Stimulated activated CD4-positive, alpha-beta T cell treated with anti-CD3 and anti-CD28 coated beads, TNF-alpha, amount 100 ng/mL, for 24 hours (primary cell): ENCODE data around the gene MVK.

Source experiments
- DNase-seq, 3 experiments: peaks; one replicate each; pipeline ENCODE4 v3.0.0-alpha.2; 2020; ENCODE audit warnings: low read depth in 3 of 3

The MVK gene

DNA sequence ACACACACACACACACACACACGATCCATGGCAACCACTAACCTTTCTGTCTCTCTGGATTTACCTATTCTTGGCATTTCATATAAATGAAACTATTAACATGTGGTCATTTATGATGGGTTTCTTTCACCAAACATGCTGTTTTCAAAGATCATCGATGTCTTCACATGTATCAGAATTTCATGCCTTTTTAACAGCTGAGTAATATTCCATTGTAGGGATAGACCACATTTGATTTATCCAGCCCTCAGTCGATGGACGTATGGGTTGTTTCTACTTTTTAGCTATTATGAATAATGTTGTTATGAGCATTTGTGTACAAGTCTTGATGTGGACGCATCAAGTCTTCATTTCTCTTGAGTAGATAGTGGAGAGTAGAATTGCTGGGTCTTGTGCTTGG is 56.5 kb downstream of the MVK start:
- DNase-seq = no peak

DNA sequence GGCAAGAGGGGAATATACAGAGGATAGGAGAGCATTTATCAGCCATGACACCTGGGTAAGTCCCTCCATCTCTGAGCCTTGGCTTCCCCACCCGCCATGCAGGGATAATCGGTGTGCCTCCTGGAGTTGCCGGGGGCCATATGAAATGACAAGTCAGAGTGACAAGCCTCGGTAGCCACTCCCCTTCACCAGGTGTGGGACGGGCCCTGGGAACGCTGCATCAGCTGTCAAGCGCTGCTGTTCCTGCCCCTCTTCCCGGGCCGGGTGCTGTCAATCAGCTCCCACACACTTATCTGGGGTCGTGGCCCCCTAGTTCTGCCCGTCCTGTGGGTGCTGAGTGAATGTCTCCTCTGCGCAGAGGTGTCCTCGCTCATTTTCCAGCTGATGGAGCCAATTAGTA is 57.2 kb downstream of the MVK start:
- DNase-seq = no peak

- DNase-seq = no peak
These were observed 57.7 kb downstream of the MVK start for GRCh38 chr12:109631302-109631701.

GRCh38 chr12:109631751-109632150 is 58.2 kb downstream of the MVK start:
- no peak for DNase-seq

GRCh38 chr12:109632342-109632741 is 58.7 kb downstream of the MVK start:
- DNase-seq = no peak

DNA sequence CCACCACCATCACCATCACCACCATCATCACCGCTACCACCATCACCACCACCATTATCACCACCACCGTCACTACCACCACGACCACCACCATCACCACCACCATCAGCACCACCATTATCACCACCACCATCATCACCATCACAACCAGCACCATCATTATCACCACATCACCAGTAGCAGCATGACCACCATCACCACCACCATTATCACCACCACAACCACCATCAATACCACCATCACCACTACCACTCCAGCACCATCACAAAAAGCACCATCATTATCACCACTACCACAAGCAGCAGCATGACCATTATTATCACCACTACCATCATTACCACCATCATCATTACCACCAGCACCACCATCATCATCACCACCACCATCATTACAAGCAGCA is 62.1 kb downstream of the MVK start:
- no peak for DNase-seq

- DNase-seq = no peak
These were observed 63.8 kb downstream of the MVK start for GRCh38 chr12:109637348-109637747.

GRCh38 chr12:109637996-109638395 is 64.4 kb downstream of the MVK start:
- no peak for DNase-seq

DNA sequence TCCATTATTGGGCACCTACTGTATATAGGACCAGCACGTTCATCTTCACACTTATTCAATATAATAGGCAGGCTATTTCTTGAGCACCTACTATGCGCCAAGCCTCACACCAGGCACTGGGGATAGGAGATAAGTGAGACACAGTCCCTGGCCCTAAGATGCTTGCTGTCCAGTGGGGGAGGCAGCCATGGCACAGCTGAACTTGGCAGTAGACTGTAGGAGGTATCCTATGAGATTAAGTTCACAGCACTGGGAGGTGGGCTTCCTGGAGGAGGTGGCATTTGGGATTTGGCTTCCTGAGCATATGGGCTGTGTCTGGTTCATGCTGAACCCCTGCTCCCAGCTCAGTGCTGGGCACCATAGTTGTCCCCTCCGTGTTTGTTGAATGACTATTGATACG is 65.1 kb downstream of the MVK start:
- DNase-seq = no peak

- no peak for DNase-seq
These were observed 65.7 kb downstream of the MVK start for GRCh38 chr12:109639151-109639872.

- no peak for DNase-seq
These were observed 67.4 kb downstream of the MVK start for GRCh38 chr12:109640961-109641360.

- no peak for DNase-seq
These were observed 67.8 kb downstream of the MVK start for GRCh38 chr12:109641422-109641821.

- DNase-seq = no peak
These were observed 69.0 kb downstream of the MVK start for GRCh38 chr12:109642506-109643132.

GRCh38 chr12:109645194-109645593 is 71.6 kb downstream of the MVK start:
- no peak for DNase-seq

DNA sequence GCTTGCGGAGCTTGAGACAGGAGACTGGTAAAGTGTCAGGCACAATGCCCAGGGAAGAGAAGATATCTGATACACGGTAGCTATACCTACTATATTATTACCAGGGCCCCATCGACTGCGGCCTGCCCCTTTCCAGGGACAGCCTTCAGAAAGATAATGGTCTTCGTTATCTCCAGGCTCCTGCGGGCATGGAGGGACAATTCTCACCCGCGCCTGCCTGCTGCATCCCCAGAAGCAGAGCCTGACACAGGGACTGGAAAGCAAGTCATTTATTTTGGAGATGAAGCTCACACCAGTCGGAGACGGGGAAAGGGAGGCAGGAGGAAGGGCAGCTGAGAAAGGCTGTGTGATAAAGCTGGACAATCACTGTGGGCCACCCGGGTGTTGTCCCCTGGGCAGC is 72.1 kb downstream of the MVK start:
- DNase-seq = no peak
